Stimulated activated CD8-positive, alpha-beta memory T cell treated with anti-CD3 and anti-CD28 coated beads, Interleukin-2, amount 100 ng/mL, for 48 hours (primary cell): ENCODE data around the gene ZMAT3.
"Not testable (repeated sequence)": the region's sequence is repeated elsewhere in the genome, so short reads cannot be mapped to it uniquely, and the experiment has no call there.

Source experiments
- DNase-seq, 2 donors: peaks; one replicate each; pipeline ENCODE4 v3.0.0-alpha.2; 2020; ENCODE audit warnings: low read depth in 2 of 2

The ZMAT3 gene, protein sequence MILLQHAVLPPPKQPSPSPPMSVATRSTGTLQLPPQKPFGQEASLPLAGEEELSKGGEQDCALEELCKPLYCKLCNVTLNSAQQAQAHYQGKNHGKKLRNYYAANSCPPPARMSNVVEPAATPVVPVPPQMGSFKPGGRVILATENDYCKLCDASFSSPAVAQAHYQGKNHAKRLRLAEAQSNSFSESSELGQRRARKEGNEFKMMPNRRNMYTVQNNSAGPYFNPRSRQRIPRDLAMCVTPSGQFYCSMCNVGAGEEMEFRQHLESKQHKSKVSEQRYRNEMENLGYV

DNA sequence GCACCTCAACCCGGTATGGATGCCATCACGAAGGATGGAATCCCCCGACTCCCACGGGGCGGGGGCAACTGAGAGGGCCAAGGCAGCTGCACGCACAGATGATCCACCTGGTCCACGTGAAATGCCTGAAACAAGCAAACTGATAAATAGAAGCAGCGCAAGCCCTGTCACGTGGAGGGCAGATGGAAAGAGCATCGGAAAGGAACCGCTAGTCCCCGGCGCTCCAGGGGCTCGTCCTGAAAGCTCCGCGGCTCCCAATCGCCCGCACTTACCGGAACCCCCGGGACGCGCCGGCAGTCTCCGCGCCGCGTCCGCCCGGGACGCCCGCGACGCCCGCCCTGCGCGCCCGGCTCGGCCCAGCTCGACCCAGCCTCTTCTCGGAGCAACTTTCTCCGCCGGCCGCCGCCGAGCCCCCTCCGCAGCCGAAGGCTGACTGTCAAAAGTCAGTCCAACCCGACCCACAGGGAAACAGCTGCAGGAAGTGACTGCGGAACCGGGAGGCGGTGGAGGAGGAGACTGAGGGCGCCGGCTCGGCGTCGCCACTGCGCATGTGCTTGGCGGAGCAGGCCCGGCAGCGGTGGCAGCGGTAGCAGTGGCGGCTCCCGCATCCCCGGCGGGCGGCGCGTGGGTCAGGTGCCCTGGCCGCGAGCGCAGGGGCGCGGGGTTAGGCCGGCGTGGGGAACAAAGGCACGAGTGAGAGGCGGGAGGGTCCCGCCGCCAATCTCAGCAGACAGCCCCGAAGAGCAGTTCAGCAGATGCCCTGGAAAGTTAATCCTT is at the start of gene ZMAT3:
Gene ZMAT3 (minus strand): TSS at position 487 of the 777 bp plus-strand sequence. CDS start 4,057 bp downstream, outside the sequence.
- DNase-seq: peak; percentile 72 to 78

DNA sequence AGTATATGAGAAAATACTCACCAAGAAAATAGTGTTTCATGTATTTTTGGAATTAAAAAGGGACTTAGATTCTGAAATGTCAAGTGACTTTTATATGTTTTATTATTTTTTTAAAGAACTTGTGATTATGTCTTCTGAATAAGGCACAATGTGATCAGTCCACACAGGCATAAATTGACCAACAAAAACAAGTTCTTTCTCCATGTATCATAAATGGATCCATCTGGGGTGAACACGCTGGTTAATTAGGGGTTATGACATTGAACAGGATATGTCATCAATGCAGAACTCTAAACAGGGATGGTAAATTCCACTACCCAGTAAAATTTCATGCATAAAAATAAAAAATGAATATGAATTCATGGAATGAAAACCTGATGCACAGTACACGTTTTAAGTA is 45.2 kb upstream of the ZMAT3 start:
- DNase-seq: no peak

DNA sequence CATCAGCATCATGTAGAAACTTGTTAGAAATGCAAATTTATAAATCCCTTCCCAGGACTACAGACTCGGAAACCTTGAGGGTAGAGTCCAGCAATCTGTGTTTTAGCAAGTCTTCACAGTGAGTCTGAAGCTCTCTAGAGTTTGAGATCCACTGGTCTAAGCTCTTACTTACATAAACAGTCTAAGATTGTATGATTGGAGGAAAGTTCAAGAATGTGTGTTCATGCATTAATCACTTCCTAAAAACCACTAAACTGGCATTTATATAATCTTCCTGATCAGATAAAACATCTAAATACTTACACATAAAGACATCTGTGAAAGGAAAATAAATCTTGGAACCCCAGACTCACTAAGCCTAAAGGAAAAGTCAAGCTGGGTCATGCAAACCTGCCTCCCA is 43.8 kb upstream of the ZMAT3 start:
- not testable (repeated sequence) for DNase-seq

DNA sequence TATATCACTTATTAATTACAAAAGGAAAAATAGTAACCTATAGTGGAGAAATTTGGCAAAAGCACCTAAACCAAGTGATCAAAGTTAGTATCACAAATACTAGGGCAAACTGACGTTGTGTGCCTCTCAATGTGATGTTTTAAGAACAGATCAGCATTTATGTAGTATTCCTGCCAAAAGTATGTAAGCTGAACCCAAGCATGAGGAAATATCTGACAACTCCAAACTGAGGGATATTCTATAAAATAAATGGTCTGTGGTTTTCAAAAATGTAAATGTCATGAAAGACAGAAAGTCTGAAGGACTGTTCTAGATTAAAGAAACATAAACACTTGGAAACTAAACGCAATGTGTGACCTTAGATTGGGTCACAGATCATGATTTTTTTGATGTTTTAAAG is 42.3 kb upstream of the ZMAT3 start:
- no peak for DNase-seq

DNA sequence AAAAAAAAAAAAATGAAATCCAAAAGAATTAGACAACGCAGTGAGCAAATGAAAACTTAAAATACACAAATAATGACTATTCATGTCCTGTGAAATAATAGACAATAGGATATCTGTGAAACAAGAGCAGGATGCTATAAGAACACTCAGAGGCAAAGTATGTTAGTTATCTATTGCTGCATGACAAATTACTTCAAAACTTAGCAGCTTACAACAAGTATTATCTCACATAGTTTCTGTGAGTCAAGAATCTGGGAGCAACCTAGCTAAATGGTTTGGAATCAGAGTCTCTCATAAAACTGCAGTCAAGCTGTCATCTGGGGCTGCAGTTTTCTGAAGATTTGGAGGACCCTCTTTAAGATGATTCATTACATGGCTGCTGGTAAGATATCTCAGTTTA is 36.5 kb upstream of the ZMAT3 start:
- DNase-seq: no peak

DNA sequence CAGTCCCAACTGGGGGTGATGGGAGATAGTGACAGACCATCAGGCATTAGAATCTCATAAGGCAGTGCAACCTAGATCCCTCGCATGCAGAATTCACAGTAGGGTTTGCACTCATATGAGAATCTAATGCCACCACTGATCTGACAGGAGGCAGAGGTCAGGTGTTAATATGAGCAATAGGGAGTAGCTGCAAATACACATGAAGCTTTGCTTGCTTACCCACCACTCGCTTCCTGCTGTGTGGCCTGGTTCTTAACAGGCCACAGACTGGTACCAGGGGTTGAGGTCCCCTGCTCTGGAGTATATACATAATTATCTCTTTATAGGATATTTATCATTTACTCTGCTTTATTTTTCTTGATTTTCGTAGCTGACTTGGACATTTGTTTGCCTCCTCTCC is 36.0 kb upstream of the ZMAT3 start:
- no peak for DNase-seq

DNA sequence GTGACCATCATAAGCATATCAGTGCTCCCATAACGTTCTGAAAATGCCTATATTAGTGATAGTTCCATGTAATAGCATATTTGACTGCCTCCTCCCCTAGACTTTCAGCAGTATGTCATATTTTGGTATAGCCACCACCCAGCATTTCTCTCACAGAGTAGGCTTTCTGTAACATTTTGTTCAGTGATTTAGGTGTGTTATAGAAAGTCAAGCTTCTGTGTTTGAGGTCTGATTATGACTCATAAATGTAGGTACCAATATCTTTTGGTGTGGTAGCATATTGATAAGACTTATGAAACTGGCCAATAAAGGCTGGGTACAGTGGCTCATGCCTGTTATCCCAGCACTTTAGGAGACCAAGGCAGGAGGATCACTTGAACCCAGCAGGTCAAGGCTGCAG is 34.3 kb upstream of the ZMAT3 start:
- DNase-seq: no peak

DNA sequence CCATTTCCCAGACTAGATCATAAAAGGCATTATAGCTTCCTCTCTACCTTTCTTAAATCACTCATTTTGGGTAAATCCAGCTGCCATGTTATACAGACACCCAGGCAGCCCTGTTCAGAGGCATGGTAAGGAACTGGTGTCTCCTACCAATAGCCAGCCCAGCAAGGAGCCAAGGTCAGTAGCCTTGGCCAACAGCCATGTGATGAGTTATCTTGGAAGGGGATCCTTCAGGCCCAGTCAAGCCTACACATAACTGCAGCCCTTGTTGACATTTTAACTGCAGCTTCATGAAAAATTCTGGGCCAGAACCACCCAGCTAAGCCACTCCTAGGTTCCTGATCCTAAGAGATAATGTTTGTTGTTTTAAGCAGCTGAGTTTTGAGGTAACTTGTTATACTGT is 29.0 kb upstream of the ZMAT3 start:
- no peak for DNase-seq

DNA sequence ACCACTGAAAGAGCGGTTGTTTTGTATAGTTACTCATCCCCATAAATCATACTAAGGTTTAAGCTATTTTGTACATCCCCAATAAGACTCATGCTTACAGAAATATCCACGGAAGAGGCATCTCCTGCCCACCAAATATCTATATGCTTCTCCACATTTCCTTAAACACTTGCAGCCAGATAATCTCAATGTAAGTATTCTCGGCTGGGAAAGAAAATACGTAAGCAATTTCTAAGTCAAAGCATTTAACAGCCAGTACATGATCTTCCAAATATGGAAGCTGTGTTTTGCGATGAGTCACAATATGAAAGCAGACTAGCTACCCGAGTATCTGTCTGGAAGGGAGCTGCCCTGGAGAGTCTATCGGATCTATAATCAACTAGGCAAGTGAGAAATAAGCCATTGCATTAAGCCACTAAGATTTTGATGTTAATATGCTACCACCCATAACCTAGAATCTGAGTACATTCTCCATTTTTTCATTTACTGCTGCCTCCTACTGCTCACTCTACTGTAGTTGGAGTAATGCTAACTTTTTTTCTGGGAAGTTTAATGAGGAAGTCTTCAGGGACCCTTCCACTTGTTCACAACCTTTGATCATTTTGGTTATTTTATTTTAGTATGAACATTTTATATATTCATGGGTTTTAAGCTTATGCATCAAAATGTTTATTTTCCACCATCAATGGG is 26.9 kb upstream of the ZMAT3 start:
- DNase-seq: no peak

DNA sequence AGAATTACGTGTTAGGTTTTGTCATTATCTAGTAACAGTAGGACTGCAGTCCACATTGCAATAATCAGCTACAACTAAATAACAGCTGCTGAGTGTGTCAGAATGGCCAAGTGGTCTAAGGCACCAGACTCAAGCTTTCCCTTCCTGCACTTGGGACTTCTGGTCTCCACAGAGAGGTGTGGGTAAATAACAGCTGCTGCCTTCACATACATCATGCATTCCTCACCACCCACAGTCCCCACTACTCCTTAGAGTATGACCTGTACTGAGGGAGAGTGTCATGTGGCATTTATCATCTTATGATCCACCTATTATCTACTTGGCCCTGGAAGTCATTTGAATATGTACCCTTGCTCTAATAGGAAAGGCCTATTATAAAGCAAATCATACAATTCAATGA is 22.2 kb upstream of the ZMAT3 start:
- DNase-seq: no peak

DNA sequence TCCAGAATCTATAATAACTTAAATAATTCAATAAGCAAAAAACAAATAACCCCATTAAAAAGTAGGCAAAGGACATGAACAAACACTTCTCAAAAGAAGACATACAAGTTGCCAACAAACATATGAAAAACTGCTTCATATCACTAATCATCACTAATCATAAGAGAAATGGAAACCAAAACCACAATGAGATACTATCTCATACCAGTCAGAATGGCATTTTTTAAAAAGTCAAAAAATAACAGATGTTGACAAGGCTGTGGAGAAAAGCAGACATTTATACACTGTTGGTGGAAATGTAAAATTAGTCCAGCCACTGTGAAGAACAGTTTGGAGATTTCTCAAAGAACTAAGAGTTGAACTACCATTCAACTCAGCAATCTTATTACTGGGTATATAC is 19.5 kb upstream of the ZMAT3 start:
- DNase-seq: no peak

DNA sequence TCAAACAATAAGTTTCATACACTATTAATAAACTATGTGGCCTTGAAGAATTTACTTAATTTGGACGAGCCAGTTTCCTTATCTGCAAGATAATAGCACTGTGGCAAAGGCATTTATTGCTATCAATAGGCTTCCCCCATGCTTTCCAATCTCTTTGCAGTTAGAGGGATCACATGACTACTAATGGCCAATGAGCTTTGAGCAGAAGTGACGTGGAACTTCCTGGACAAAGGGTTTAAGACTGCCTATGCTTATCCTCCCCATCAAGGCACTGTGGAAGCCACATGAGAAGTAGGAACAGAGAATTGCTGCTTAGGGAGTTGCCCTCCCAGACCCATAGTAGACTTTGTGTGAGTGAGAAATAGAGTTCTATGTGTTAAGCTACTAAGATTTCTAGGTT is 16.7 kb upstream of the ZMAT3 start:
- DNase-seq: no peak

DNA sequence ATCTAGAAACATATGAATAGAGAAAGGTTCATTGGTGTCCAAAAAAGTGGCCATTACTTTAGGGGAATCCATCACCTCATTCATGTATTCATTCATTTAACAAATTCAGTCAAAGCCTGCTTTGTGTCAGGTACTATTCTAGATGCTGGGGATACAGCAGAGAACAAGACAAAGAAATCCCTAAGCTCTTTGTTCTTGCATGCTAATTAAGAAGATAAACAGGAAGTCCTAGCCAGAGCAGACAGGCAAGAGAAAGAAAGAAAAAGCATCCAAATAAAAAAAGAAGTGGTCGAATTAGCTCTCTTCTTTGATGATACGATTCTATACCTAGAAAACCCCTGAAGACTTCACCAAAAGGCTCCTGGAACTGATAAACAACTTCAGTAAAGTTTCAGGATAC is 12.4 kb upstream of the ZMAT3 start:
- no peak for DNase-seq

DNA sequence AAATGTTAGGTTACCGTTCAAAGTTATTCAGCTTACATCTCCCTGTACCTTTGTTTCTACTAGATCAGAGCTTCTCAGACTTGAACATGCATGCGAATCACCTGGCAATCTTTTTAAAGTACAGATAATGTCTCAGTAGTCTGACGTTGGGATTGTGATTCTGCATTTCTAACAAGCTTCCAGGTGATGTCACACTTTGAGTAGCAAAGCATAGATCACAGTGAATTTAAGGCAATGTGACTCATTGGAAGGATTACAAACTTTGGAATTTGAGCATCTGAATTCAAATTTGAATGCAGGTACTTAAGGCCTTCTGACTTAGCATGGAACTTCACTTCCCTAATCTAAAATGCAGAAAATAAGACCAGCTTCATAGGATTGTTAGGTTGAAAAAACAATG is 10.8 kb upstream of the ZMAT3 start:
- DNase-seq: no peak

DNA sequence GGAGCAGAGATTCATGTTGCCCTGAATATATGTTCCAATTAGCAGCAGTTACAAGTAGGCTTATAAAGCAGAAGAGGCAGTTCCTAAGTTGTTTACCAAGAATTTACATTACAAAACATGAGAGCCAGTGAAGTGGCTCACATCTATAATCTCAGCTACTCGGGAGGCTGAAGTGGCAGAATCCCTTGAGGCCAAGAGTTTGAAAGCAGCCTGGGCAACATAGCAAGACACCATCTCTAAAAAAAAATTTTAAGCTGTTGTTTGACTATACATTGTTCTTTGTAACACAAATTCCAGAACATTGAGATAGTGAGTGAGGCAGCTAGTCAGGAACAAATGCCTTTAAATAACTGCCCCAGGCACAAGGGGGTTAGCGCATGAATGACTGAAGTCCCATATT is 10.3 kb upstream of the ZMAT3 start:
- DNase-seq: no peak

DNA sequence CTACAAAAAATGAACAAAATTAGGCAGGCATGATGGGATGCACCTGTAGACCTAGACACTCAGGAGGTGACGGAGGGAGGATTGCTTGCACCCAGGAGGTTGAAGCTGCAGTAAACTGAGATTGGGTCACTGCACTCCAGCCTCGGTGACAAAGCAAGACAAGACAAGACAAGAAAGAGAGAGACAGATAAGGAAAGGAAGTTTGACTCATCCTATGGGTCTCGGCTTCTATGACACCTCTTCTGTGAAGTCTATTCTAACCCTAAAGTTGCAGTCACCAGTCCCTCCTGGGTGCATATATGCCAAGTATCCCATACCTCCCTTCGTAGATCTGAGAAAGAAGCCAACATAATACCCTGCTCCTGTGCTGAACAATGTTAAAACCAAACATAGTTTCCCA is 7.9 kb upstream of the ZMAT3 start:
- no peak for DNase-seq

DNA sequence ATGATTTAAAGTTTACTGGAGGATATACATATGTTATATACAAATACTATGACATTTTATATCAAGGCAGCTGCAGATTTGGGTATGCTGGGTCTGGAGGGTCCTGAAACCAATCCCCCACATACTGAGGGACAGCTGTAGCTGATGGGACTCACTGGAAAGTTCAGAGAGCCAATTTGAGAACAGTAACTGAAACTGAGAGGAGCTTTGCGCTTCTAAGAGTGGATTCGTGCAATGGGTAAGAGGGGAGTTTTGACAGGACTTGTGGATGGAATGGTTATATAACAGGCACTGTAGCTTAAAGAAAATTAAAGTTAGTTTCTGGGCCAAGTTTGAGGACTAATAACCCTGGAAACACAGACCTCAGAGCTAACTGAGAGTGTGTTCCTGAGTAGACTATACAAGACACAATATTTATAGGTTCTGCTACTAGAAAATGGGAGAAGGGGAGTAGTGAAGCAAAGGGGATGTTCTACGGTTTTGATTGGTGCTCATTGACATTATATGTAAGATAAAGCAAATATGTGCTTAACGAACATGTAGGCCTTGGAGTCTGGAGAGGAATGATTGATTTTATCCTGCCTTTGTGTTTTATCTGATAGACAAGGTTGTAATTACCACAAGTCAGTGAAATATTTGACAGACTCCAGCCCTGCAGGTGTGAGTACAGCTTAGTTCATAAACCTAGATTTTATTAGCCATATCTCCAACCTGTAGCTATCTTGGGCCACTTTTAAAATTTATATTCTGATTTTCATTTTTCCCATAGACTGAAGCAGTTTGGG is 4.8 kb upstream of the ZMAT3 start:
- no peak for DNase-seq

DNA sequence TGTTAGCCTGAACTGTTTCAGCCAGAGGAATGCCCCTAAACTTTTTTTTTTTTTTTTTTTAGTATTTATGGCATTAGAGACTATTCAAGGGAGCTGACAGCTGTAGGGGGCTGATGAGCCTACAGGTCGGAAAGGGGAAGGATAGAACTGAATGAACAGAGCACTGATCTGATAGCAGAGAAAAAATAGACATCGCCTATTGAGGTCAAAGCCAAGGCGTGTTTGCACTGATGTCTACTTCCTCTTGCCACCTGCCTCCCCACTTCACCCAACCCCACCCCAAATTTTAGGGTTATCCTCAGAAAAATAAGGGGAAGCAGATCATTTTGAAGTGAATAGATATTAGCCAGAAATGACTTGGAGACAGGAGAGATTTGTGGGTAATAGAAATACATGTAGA is 3.0 kb upstream of the ZMAT3 start:
- no peak for DNase-seq

DNA sequence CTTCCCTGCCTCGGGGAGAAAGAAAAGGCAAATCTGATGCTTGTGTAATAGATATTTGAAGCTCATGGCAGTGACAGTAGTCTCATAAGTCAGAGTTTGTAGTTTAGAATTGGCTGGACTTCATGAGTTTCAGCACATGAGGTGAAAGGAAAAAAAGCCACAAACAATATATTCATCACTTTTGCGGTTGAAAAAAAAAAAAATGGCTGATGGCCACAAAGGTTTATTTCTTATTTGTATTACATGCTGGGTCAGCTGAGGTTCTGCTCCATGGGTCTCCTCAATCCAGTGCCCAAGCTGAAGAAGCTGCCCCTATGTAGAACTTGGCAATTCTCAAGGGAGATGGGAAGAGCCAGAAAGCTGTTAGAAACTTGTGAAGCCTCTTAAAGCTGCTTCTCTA is 2.2 kb upstream of the ZMAT3 start:
- DNase-seq: no peak

DNA sequence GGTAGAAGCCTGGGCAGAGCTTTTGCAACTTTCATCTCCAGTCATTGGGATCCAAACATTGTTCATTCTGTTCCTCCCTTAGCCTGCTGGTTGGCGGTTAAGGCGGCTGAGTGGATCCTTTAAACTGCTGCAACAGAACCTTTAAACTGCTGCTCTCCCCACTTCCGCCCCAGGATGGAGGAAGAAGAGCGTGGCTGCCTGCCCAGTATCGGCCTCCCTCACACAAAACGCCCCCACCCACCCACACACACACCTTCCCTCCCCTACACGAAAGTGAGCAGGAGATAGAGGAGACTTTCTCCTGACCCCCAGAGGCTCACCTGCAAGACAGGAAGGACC is 460 bp upstream of the ZMAT3 start:
- peak; percentile 16 to 21 for DNase-seq

DNA sequence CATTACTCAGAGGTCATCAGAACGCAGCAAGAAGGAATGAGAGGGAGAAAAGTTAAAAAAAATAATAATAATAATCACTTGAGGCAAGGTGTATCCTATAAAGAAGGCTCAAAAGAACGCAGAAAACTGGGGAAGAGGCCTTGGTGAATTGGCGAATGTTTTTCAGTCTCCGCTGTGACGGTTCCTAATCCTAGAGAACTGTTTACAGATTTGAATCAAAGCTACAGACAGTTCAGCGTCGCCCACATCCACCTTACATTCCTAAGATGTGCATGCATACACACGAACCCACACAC is 634 bp downstream of the ZMAT3 start:
- no peak for DNase-seq

DNA sequence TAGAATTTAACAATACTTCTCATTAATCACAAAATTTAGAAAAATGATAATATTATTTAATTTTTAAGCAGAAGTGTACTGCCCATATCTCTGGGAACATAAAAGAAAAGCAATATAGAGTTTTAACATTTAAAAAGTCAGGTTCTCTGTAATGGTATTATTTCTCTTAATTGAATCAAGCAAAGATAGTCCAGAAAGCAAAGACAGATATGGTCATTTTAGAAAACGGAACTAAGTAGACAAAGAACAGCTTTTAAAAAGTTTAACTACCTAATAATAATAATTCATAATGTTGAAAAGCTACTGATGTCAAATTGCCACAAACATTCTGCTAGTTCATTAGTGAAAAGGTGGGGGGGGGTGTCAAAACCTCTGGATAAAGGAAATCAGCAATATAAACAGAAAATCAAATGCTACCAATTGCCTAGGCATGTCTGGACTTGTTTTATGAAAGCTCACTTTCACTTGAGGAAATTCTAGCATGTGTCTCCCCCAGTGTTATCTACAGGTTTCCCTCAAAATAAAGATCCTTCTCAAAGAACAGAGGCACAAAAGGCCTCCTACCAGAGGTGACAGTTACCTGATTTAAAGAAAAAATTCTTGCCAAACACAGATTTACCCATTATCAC is 1.7 kb downstream of the ZMAT3 start:
- DNase-seq: no peak
